PFSK-1 (cell line): ENCODE measurements around the gene ZKSCAN4.

Experiments used
- FOXP2 ChIP-seq: optimal IDR thresholded peaks from 2 replicates; pipeline ENCODE3; 2011; ENCODE audit warnings: borderline replicate concordance, control low read depth, inconsistent platforms; ENCODE audit not compliant: insufficient read depth; ENCODE audit errors: extremely low read length, extremely low read depth
- POLR2AphosphoS5 ChIP-seq: IDR thresholded peaks from 2 replicates; pipeline ENCODE4 v1.6.1; 2012; ENCODE audit warnings: low read depth, mild to moderate bottlenecking, control low read depth, low read length, moderate library complexity
- REST ChIP-seq, 2 experiments: IDR thresholded peaks; 2 replicates each; pipeline versions ENCODE4 v1.6.1 to v1.8.0; 2011 to 2012; ENCODE audit warnings: low read depth in 2 of 2, low read length in 2 of 2, control low read depth in 1 of 2, inconsistent platforms in 1 of 2, mild to moderate bottlenecking in 1 of 2, moderate library complexity in 1 of 2; ENCODE audit not compliant: insufficient read depth in 1 of 2
- SIN3A ChIP-seq: IDR thresholded peaks from 2 replicates; pipeline ENCODE4 v1.6.1; 2012; ENCODE audit warnings: mild to moderate bottlenecking, low read length, moderate library complexity, borderline replicate concordance; ENCODE audit not compliant: insufficient read depth
- TAF1 ChIP-seq: IDR thresholded peaks from 2 replicates; pipeline ENCODE4 v1.6.1; 2012; ENCODE audit warnings: low read length, control low read depth, borderline replicate concordance; ENCODE audit not compliant: insufficient read depth

ZKSCAN4 gene

DNA sequence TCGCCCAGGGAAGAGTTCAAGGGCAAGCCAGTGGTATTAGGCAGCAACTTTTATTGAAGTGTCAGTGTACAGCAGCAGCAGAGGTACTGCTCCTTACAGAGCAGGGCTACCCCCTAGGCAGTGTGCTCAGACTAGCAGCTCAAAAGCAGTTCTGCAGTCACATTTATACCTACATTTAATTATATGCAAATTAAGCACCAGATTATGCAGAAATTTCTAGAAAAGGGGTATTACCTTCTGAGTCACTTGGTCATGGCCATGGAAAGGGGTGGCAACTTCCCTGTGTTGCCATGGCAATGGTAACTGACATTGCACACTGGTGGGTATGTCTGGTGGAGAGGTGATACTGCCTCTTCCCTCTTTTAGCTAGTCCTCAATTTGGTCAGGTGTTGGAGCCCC is 2.1 kb upstream of the ZKSCAN4 start:
- TF ChIP-seq POLR2AphosphoS5 (no peak), REST (IDR thresholded peaks at IDR 0.05; ENCODE audit: insufficient read depth in 1 of 2, low read depth in 2 of 2, low read length in 2 of 2) (no peak), TAF1 (no peak), SIN3A (no peak), FOXP2 (no peak)

DNA sequence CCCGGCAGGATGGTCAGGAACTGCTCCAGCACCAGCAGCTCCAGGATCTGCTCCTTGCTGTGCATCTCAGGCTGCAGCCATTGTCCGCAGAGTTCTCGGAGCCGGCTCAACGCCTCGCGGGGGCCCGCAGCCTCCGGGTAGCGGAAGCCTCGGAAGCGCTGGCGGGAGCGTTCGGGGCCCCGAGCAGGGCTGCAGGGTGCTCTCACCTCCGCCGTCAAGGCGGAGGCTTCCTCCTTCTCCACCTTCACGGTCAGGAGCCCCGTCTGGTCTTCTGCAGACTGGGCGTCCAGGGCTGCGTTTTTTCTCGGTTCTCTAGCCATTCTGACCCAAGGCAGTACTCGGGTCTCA is 434 bp downstream of the ZKSCAN4 start:
- TF ChIP-seq POLR2AphosphoS5 (no peak), FOXP2 (no peak), TAF1 (no peak), REST (IDR thresholded peaks at IDR 0.05; ENCODE audit: insufficient read depth in 1 of 2, low read depth in 2 of 2, low read length in 2 of 2) (no peak), SIN3A (no peak)

DNA sequence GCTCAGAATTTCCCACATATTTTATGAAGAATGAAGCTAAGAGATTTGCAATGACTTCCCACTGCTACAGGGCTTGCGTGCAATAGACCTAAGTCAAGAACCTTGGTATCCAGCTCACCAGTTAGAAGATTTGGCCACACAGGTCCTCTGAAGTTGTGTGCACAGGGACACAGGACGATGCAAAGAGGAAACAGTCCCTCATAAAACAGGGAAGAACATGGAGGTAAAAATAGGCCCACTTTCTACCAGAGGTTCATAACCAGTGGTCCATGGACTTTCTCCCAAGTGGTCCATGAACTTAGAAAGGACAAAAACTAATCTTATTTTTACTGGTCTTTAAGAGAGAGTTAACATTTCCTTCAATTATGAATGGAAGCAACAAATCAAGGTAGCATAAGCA is 1.3 kb downstream of the ZKSCAN4 start:
- TF ChIP-seq POLR2AphosphoS5 (no peak), FOXP2 (no peak), TAF1 (no peak), REST (IDR thresholded peaks at IDR 0.05; ENCODE audit: insufficient read depth in 1 of 2, low read depth in 2 of 2, low read length in 2 of 2) (no peak), SIN3A (no peak)

- TF ChIP-seq FOXP2 (no peak), POLR2AphosphoS5 (no peak), TAF1 (no peak), REST (IDR thresholded peaks at IDR 0.05; ENCODE audit: insufficient read depth in 1 of 2, low read depth in 2 of 2, low read length in 2 of 2) (no peak), SIN3A (no peak)
Measured at GRCh38 chr6:28248916-28249315, 3.2 kb downstream of the ZKSCAN4 start.

GRCh38 chr6:28245206-28245941 is 6.7 kb downstream of the ZKSCAN4 start:
- no peak for TF ChIP-seq TAF1
- TF ChIP-seq POLR2AphosphoS5 = no peak

DNA sequence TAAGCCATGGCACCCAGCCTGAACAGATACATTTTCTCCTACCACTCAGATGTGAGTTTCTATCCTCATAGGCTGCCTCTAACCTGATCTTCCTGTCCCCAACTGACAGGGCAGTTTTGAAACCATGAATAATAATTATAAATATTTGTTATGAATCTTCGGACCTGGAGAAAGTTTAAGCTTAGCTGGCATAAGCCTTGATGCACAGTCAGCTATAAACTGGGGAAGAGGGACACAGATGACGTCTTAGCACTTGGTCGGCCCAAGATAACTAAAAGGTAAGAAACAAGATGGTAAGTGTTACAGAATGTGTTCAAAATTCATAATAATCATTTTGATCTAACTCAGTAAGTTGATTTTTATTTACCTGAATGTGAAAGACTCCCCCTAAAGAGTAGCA is 8.1 kb downstream of the ZKSCAN4 start:
- TF ChIP-seq SIN3A (no peak), REST (IDR thresholded peaks at IDR 0.05; ENCODE audit: insufficient read depth in 1 of 2, low read depth in 2 of 2, low read length in 2 of 2) (no peak), POLR2AphosphoS5 (no peak), FOXP2 (no peak), TAF1 (no peak)
